BLaER1 treated with 17β-estradiol and CSF1 and Interleukin-3, amounts not matched to agents 10 nM and 100 nM (cell line): Measurements from ENCODE around the gene IMP4.
A peak's percentile ranks its signal among the peaks of the same experiment; 100 is the strongest.

Experiments used
- H3K27ac ChIP-seq, 11 experiments: shearing (Covaris generic); formaldehyde crosslinking; 2 replicates each; pipeline ENCODE4 v1.8.1; 2022
- H3K27me3 ChIP-seq, 11 experiments: shearing (Covaris generic); formaldehyde crosslinking; 2 replicates each; pipeline ENCODE4 v1.8.1; 2022
- H3K36me3 ChIP-seq, 11 experiments: shearing (Covaris generic); formaldehyde crosslinking; 2 replicates each; pipeline ENCODE4 v1.8.1; 2022
- H3K4me1 ChIP-seq, 10 experiments: shearing (Covaris generic); formaldehyde crosslinking; 2 replicates each; pipeline ENCODE4 v1.8.1; 2022
- H3K4me2 ChIP-seq, 11 experiments: shearing (Covaris generic); formaldehyde crosslinking; 2 replicates each; pipeline ENCODE4 v1.8.1; 2022
- H3K4me3 ChIP-seq, 10 experiments: shearing (Covaris generic); formaldehyde crosslinking; 2 replicates each; pipeline ENCODE4 v1.8.1; 2022
- H3K9ac ChIP-seq, 11 experiments: shearing (Covaris generic); formaldehyde crosslinking; 2 replicates each; pipeline ENCODE4 v1.8.1; 2022
- H3K9me3 ChIP-seq, 11 experiments: shearing (Covaris generic); formaldehyde crosslinking; replicated peaks in 1 of 11; 2 replicates each; pipeline ENCODE4 v1.8.1; 2022
- H4K20me1 ChIP-seq, 11 experiments: shearing (Covaris generic); formaldehyde crosslinking; 2 replicates each; pipeline ENCODE4 v1.8.1; 2022
- Cebpa-rat ChIP-seq, 11 experiments: shearing (Covaris generic); IDR thresholded peaks; 2 replicates each; pipeline ENCODE4 v1.8.1; 2022

Gene IMP4

DNA sequence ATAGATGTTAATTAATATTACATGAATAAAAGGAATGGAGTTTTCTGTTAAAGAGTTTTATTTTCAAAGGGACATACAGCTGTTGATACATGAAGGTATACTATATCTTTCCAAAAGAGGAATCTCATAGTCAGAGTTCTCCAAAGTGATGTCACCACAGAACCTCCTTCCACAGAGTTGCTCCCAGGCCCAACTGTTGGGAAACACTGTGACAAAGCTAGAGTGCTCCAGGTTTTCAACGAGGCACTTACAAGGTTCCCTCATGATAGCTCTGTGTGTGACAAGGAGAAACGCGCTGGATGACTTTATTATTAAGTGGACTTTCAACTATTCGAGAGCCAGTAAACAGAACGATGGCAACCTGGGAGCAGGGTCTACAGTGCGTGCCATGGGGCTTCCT is 46.7 kb downstream of the IMP4 start:
- TF ChIP-seq Cebpa-rat (IDR thresholded peaks at IDR 0.05) = no peak

GRCh38 chr2:130389783-130390182 is 47.1 kb downstream of the IMP4 start:
- Histone ChIP-seq H3K9ac (no peak overlapping the region), H3K36me3 (peaks cover 0 to 9% (median 0%) of the 10 kb centered on the region in 11 experiments; a peak in 5 of 22 replicates), H4K20me1 (peaks cover 0 to 11% (median 0%) of the 10 kb centered on the region in 11 experiments; a peak in 3 of 22 replicates), H3K27ac (peak overlapping the region in 8 of 11 experiments; percentile 70 to 80 (median 77); a peak in 10 of 22 replicates), H3K4me3 (no peak overlapping the region), H3K4me2 (peak overlapping the region; percentile 37 to 89 (median 69)), H3K4me1 (peaks cover 41 to 75% (median 49%) of the 10 kb centered on the region in 10 experiments), H3K27me3 (peaks cover 0 to 14% (median 5%) of the 10 kb centered on the region in 11 experiments; a peak in 12 of 22 replicates), H3K9me3 (peaks cover 0 to 14% (median 8%) of the 10 kb centered on the region in 11 experiments; a peak in 5 of 22 replicates)
- TF ChIP-seq Cebpa-rat (IDR thresholded peaks at IDR 0.05) = no peak

More for the DNA sequence above, 46.7 kb downstream of the IMP4 start:
- Histone ChIP-seq H3K9ac (no peak overlapping the region), H3K4me2 (peak overlapping the region in 8 of 11 experiments; percentile 37 to 89 (median 72); a peak in 11 of 22 replicates), H3K27me3 (peaks cover 0 to 14% (median 5%) of the 10 kb centered on the region in 11 experiments; a peak in 12 of 22 replicates), H3K4me3 (no peak overlapping the region), H4K20me1 (peaks cover 0 to 11% (median 0%) of the 10 kb centered on the region in 11 experiments; a peak in 3 of 22 replicates), H3K9me3 (peaks cover 0 to 14% (median 8%) of the 10 kb centered on the region in 11 experiments; a peak in 5 of 22 replicates), H3K4me1 (peaks cover 42 to 80% (median 50%) of the 10 kb centered on the region in 10 experiments), H3K36me3 (peaks cover 0 to 9% (median 0%) of the 10 kb centered on the region in 11 experiments; a peak in 5 of 22 replicates), H3K27ac (peak overlapping the region in 1 of 11 experiments; percentile 79; a peak in 2 of 22 replicates)

- Histone ChIP-seq H3K4me1 (peaks cover 34 to 68% (median 41%) of the 10 kb centered on the region in 10 experiments), H3K27ac (peak overlapping the region in 10 of 11 experiments; percentile 53 to 80 (median 76); a peak in 18 of 22 replicates), H3K4me3 (peak overlapping the region in 5 of 10 experiments; percentile 23 to 51 (median 37); a peak in 6 of 20 replicates), H3K36me3 (peaks cover 0 to 9% (median 0%) of the 10 kb centered on the region in 11 experiments; a peak in 5 of 22 replicates), H3K27me3 (peaks cover 0 to 14% (median 5%) of the 10 kb centered on the region in 11 experiments; a peak in 12 of 22 replicates), H3K9ac (peak overlapping the region in 5 of 11 experiments; percentile 12 to 28 (median 28); a peak in 5 of 22 replicates), H3K9me3 (peaks cover 0 to 14% (median 8%) of the 10 kb centered on the region in 11 experiments; a peak in 5 of 22 replicates), H4K20me1 (peaks cover 0 to 7% (median 0%) of the 10 kb centered on the region in 11 experiments; a peak in 3 of 22 replicates), H3K4me2 (peak overlapping the region; percentile 37 to 89 (median 69))
- TF ChIP-seq Cebpa-rat (IDR thresholded peaks at IDR 0.05) = no peak
Observed at GRCh38 chr2:130390460-130391057, 47.9 kb downstream of the IMP4 start.

- Histone ChIP-seq H3K36me3 (peaks cover 0 to 9% (median 0%) of the 10 kb centered on the region in 11 experiments; a peak in 5 of 22 replicates), H3K27ac (peak overlapping the region in 10 of 11 experiments; percentile 53 to 80 (median 76); a peak in 18 of 22 replicates), H3K9me3 (peaks cover 0 to 14% (median 8%) of the 10 kb centered on the region in 11 experiments; a peak in 5 of 22 replicates), H3K4me1 (peaks cover 28 to 63% (median 34%) of the 10 kb centered on the region in 10 experiments), H3K4me2 (peak overlapping the region; percentile 37 to 89 (median 69)), H3K27me3 (peaks cover 0 to 14% (median 5%) of the 10 kb centered on the region in 11 experiments; a peak in 12 of 22 replicates), H4K20me1 (no peaks in the 10 kb centered on the region; a peak in 1 of 22 replicates), H3K9ac (peak overlapping the region in 5 of 11 experiments; percentile 15 to 34 (median 25); a peak in 4 of 22 replicates), H3K4me3 (peak overlapping the region in 8 of 10 experiments; percentile 10 to 51 (median 26); a peak in 11 of 20 replicates)
- TF ChIP-seq Cebpa-rat (IDR thresholded peaks at IDR 0.05) = no peak
Observed at GRCh38 chr2:130391058-130391871, 48.6 kb downstream of the IMP4 start.

DNA sequence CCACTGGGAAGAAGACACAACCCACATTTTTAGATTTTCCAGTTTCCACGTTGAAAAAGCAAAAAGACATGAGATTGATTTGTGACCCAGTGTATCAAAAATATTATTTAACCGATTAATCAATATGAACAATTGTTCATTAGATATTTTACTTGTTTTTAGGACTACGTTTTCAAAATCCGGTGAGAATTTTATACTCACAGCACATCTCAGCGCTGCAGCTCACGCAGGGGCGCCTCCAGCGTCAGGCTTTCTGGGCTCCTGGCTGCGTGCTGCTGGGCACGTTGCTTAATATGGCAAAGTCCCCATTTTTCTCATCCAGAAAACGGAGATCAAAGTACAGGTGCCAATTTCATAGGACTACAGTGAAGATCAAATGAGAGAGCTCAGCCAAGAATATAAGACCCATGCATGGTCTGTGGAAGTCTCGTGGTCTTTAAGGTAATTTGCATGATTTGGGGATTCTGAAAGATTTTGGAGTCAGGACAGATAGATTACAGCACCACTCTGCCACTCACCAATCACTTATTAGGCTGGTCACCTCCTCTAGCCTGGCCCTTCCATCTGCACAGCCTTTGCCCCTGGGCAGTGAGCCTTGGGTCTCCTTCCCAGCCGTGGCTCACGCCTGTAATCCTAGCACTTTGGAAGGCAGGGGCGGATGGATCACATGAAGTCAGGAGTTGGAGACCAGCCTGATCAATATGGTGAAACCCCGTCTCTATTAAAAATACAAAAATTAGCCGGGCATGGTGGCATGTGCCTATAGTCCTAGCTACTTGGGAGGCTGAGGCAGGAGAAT is 49.4 kb downstream of the IMP4 start:
- Histone ChIP-seq H3K4me1 (peaks cover 20 to 61% (median 27%) of the 10 kb centered on the region in 10 experiments), H3K27ac (no peak overlapping the region), H3K36me3 (peaks cover 0 to 9% (median 0%) of the 10 kb centered on the region in 11 experiments; a peak in 4 of 22 replicates), H3K4me3 (0 out of 20 replicates have a peak overlapping the region, but pooled peaks of 2 of the 10 experiments have one; percentile 10 to 37), H3K27me3 (peaks cover 0 to 14% (median 5%) of the 10 kb centered on the region in 11 experiments; a peak in 12 of 22 replicates), H3K9ac (no peak overlapping the region), H4K20me1 (no peaks in the 10 kb centered on the region; a peak in 1 of 22 replicates), H3K4me2 (peak overlapping the region in 7 of 11 experiments; percentile 46 to 89 (median 73); a peak in 7 of 22 replicates), H3K9me3 (peaks cover 0 to 14% (median 8%) of the 10 kb centered on the region in 11 experiments; a peak in 5 of 22 replicates)
- no peak for TF ChIP-seq Cebpa-rat (IDR thresholded peaks at IDR 0.05)

- H3K4me1 ChIP-seq = peaks cover 16 to 47% (median 21%) of the 10 kb centered on the region in 10 experiments
- H3K36me3 ChIP-seq = peaks cover 0 to 6% (median 0%) of the 10 kb centered on the region in 11 experiments; a peak in 1 of 22 replicates
- no peaks in the 10 kb centered on the region for H4K20me1 ChIP-seq
- no peak overlapping the region for H3K9ac ChIP-seq
- H3K4me2 ChIP-seq = no peak overlapping the region
- no peak for TF ChIP-seq Cebpa-rat (IDR thresholded peaks at IDR 0.05)
- H3K9me3 ChIP-seq = peaks cover 0 to 14% (median 8%) of the 10 kb centered on the region in 11 experiments; a peak in 5 of 22 replicates
- H3K27ac ChIP-seq = no peak overlapping the region
- peaks cover 0 to 14% (median 5%) of the 10 kb centered on the region in 11 experiments; a peak in 12 of 22 replicates for H3K27me3 ChIP-seq
- H3K4me3 ChIP-seq = no peak overlapping the region
Observed at GRCh38 chr2:130393318-130393910, 50.7 kb downstream of the IMP4 start.
